ENCODE measurements around the gene MFSD8.
"Not testable (repeated sequence)": the region's sequence is repeated elsewhere in the genome, so short reads cannot be mapped to it uniquely, and the experiment has no call there.

The MFSD8 gene

GRCh38 chr4:127965062-127965802 is at the start of gene MFSD8, which contains the start of gene ABHD18:
MFSD8 (minus strand) TSS chr4:127965173; CDS start chr4:127965133, 40 bp downstream.
ABHD18 (plus strand) TSS chr4:127965406; CDS start chr4:127982956, 17,550 bp downstream.
- DNase-seq (ENCODE audit: low read depth in 2 of 3, low spot score in 2 of 3), result peak; percentile 88 to 97 (median 93)

DNA sequence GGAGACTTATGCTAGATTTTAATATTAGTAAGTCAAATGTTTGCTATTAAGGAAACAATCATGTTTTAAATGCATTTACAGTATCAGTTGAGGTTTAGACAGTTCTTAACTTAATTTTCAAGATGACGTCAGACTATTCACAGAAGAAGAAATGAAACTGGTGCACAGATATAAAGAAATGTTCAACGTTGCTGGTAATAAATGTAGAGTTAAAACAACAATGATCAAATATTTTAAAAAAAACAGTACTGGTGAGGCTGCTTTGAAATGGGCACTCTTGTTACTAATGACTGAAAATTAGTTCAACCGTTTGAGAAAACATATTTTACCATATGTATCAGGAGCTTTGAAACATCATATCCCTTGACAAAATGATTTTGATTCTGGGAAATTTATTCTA is 44.5 kb upstream of the MFSD8 start:
- no peak for DNase-seq (ENCODE audit: low read depth in 2 of 3, low spot score in 2 of 3)

DNA sequence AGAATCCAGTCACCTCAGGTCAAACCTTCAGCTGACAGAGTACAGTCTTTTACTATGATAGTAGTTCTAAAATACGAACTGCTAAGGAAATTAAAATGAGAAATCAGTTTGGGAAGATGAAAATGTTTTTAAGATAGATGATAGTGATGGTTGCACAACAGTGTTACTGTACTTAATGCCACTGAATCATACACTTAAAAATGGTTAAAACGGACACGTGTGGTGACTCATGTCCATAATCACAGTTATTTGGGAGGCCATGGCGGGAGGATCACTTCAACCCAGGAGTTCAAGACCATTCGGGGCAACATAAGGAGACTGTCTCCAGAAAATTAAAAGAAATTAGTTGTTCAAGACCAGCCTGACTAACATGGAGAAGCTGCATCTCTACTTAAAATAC is 41.6 kb upstream of the MFSD8 start:
- no peak for DNase-seq (ENCODE audit: low read depth in 2 of 3, low spot score in 2 of 3)

DNA sequence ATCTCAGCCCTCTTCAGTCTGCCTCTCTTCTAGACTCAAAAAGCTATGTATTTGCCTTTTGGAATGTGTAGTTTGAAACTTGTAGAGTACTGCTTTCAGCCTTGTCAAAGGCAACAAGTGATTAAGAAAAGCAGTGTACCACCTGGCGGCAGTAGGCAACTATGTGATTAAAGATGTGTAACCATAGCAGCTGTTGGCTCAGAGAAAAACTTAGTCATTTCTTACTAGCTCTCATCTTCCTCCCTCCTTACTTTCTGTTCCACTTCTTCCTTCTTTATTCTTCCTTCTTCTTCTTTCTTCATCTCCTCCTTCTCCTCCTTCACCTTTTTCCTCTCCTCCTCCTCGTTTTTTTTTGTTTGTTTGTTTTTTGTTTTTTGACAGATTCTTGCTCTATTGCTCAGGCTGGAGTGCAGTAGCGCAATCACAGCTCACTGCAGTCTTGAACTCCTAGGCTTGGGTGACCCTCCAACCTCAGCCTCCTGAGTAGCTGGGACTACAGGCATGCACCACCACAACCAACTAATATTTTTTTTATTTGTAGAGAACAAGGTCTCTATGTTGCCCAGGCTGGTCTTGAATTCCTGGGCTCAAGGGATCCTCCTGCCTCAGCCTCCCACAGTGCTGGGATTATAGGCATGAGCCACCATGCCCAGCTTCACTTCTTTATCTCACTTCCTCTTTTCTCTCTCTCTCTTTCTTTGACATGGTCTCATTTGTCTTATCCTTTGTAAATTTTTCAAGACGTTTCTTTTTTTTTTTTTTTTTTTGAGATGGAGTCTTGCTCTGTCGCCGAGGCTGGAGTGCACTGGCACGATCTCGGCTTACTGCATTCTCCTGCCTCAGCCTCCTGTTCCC is 32.8 kb upstream of the MFSD8 start:
- no peak for DNase-seq (ENCODE audit: low read depth in 2 of 3, low spot score in 2 of 3)

GRCh38 chr4:127996521-127996920 is 31.5 kb upstream of the MFSD8 start:
- not testable (repeated sequence) for DNase-seq (ENCODE audit: low read depth in 2 of 3, low spot score in 2 of 3)

DNA sequence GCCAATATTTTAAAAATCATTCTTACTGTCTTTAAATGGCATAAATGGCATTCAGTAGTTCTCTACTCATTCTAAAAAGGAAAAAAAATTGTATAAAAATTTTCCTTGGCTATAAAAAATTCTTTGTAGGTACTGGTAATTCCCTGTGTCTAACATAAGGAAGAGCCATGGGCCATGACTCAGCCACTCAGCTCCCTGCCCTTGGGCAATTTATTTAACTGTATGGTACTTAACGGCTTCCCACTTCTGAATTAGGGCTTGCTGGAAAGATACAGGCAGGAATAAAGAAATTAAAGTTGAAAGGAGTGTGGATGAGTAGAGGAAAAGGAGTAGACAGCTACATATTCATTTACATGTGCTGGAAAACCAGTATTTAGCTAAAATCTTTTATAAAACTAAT is 30.8 kb upstream of the MFSD8 start:
- no peak for DNase-seq (ENCODE audit: low read depth in 2 of 3, low spot score in 2 of 3)

GRCh38 chr4:127993151-127993550 is 28.2 kb upstream of the MFSD8 start:
- DNase-seq (ENCODE audit: low read depth in 2 of 3, low spot score in 2 of 3), result no peak

DNA sequence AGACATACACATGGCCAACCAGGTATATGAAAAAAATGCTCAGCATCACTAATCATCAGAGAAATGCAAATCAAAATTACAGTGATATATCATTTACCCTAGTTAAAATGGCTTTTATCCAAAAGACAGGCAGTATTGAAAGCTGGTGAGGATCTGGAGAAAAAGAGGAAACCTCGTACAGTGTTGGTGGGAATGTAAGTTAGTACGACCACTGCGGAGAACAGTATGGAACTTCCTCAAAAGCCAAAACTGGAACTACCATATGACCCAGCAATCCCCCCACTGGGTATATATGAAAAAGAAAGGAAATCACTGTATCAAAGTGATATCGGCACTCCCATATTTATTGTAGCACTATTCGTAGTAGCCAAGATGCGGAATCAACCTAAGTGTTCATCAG is 23.7 kb upstream of the MFSD8 start:
- DNase-seq (ENCODE audit: low read depth in 2 of 3, low spot score in 2 of 3), result no peak

DNA sequence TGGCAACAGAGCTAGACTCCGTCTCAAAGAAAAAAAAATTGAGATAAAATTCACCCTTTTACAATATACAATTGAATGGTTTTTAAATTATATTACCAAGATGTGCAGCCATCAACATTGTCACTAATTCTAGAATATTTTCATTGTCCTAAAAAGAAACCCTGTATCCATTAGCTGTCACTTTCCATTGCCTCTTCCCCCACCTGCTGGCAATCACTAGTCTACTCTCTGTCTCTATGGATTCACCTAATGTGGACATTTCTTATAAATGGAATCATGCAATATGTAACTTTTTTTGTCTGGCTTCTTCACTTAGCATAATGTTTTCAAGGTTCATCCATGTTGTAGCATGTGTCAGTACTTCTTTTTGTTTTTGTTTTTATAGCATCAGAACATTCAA is 21.0 kb upstream of the MFSD8 start:
- no peak for DNase-seq (ENCODE audit: low read depth in 2 of 3, low spot score in 2 of 3)

- DNase-seq (ENCODE audit: low read depth in 2 of 3, low spot score in 2 of 3), result no peak
These were observed 17.5 kb upstream of the MFSD8 start for GRCh38 chr4:127982445-127982844.

DNA sequence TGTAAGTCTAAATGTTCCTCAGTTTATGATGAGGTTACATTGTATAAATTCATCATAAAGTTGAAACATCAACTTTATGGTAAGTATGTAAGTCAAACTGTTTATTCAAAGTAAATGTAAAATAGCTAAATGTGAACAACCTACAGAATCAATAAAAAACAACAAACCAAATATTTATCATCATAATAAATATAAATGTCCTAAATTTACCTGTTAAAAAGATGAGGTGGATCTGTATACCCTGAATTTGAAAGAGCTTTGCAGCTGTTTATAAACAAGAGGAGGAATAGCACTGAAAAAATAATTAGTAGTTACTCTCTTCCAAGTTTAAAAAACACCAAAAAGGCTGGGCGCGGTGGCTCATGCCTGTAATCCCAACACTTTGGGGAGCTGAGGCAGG is 14.0 kb upstream of the MFSD8 start:
- no peak for DNase-seq (ENCODE audit: low read depth in 2 of 3, low spot score in 2 of 3)

DNA sequence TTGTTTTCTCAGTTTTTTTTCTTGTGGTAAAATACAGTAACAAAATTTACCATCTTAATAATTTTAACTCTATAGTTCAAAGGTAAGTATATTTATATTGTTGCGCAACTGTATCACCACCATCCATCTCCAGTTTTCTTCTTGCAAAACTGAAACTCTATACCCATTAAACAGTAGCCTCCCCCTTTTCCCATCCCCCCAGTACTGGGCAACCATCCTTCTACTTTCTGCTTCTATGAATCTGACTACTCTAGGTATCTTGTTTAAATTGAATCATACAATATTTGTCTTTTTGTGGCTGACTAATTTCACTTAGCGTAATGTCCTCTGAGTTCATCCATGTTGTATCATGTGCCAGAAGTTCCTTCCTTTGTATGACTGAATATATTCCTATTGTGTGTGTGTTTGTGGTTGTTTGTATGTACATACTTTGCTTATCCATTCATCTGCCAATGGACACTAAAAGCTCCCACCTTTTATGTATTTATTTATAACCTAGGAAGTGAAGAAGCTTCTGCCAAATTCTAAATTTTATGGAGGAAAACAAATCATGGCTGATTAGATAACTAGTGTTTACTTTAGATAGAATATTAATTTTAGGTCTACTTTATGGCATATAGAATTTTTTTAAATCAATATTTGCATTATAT is 10.3 kb upstream of the MFSD8 start:
- no peak for DNase-seq (ENCODE audit: low read depth in 2 of 3, low spot score in 2 of 3)

- not testable (repeated sequence) for DNase-seq (ENCODE audit: low read depth in 2 of 3, low spot score in 2 of 3)
These were observed 6.0 kb upstream of the MFSD8 start for GRCh38 chr4:127970925-127971324.

DNA sequence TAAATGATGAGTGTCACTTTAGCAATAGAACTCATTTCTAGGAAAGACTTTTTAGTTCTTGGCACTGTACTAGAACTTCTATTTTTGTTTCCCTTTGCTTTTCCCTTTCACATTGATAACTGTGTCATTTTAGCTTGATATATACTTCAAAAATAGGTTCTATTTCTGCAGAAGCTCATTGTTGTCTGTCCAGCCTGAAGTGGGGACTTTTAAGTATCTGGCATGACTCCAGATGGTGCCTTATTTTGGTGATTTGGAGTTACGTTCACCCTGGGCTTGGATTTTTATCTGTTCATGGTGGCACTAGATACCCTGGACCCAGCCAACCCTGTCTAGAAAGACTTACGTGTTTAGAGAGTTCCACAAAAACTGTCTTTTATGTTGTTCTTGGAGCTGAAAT is 3.6 kb upstream of the MFSD8 start:
- DNase-seq (ENCODE audit: low read depth in 2 of 3, low spot score in 2 of 3), result no peak

GRCh38 chr4:127967141-127967775 is 2.3 kb upstream of the MFSD8 start:
- DNase-seq (ENCODE audit: low read depth in 2 of 3, low spot score in 2 of 3), result no peak

DNA sequence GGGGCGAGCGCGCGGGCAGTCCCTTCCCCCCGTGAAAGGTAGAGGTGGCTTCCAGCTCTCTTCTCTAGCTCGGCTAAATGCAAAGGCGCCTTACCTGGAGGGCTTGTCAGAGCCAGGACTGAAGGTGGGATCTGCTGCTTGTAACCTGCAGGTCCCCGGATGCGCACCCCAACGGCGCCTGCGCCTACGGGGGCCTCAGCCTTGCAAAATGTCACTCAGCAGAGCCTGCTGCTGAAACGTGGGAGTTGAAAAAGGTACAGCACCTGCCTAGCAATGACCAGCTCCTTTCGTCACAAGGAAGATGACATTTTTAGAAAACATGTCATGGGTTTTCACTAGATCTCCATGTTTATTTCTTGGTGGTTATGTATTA is 816 bp upstream of the MFSD8 start:
- peak; percentile 31 to 52 (median 51) for DNase-seq (ENCODE audit: low read depth in 2 of 3, low spot score in 2 of 3)

DNA sequence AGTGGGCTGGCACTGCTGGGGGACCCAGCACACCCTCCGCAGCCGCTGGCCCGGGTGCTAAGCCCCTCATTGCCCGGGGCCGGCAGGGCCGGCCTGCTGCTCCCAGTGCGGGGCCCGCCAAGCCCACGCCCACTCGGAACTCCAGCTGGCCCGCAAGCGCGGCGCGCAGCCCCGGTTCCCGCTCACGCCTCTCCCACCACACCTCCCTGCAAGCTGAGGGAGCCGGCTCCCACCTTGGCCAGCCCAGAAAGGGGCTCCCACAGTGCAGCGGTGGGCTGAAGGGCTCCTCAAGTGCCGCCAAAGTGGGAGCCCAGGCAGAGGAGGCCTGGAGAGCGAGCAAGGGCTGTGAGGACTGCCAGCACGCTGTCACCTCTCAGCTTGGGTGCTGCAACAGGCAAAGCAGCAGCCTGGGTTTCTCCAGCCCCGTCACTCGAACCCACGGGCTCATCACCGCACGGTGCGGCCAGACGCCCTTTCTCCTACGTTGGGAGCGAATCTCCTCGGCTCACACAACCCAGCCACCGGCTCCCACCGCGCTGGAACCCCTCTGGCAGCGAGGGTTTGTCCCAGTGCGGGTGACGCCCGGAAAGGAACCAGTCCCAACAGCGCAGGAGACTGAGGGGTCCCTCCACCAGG is 429 bp downstream of the MFSD8 start:
- peak in 1 of 3 experiments; percentile 10 for DNase-seq (ENCODE audit: low read depth in 2 of 3, low spot score in 2 of 3)

- not testable (repeated sequence) for DNase-seq (ENCODE audit: low read depth in 2 of 3, low spot score in 2 of 3)
These were observed 1.2 kb downstream of the MFSD8 start for GRCh38 chr4:127963633-127964398.

- DNase-seq (ENCODE audit: low read depth in 2 of 3, low spot score in 2 of 3), result no peak
These were observed 5.2 kb downstream of the MFSD8 start for GRCh38 chr4:127959794-127960193.

DNA sequence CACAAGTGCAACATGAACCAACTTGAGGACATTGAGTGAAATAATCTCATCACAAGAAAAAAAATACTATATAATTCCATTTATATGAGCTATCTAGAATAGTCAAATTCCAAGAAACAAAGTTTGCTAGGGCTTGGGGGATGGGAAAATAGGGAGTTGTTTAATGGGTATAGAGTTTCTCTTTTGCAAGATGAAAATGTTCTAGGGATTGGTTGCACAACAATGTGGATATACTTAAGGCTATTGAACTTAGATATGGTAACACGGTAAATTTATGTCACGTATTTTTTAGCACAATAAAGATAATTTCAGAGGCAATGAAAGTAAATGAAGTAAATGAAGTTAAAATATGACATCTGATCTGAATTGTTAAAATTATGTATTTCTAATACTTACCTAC is 7.9 kb downstream of the MFSD8 start:
- no peak for DNase-seq (ENCODE audit: low read depth in 2 of 3, low spot score in 2 of 3)
